IgD-negative memory B cell (primary cell): ENCODE data around the gene PRKACG. TPM values are rescaled to one million over a fixed set of nuclear protein-coding genes. Genes with fewer than 3 reads are reported as not detected.
A peak's percentile ranks its signal among the peaks of the same experiment; 100 is the strongest.
"Not testable (repeated sequence)": the region's sequence is repeated elsewhere in the genome, so short reads cannot be mapped to it uniquely, and the experiment has no call there.

ENCODE experiments used
- H3K27ac Mint-ChIP-seq, 3 donors: one replicate each; pipeline ENCODE4 v1.8.0; 2020 to 2022; ENCODE audit warnings: mild to moderate bottlenecking in 3 of 3, mixed read lengths in 3 of 3, moderate library complexity in 1 of 3
- H3K27me3 Mint-ChIP-seq: one replicate; pipeline ENCODE4 v1.8.0; 2021; ENCODE audit warnings: mixed read lengths
- H3K36me3 Mint-ChIP-seq: one replicate; pipeline ENCODE4 v1.8.0; 2020; ENCODE audit warnings: mild to moderate bottlenecking, mixed read lengths
- H3K4me1 Mint-ChIP-seq, 3 donors: one replicate each; pipeline ENCODE4 v1.8.0; 2020 to 2022; ENCODE audit warnings: mixed read lengths in 3 of 3, mild to moderate bottlenecking in 1 of 3
- H3K4me3 Mint-ChIP-seq, 4 donors: one replicate each; pipeline ENCODE4 v1.8.0; 2020 to 2022; ENCODE audit warnings: mild to moderate bottlenecking in 4 of 4, mixed read lengths in 4 of 4, moderate library complexity in 3 of 4
- H3K9me3 Mint-ChIP-seq, 3 donors: one replicate each; pipeline ENCODE4 v1.8.0; 2020 to 2021; ENCODE audit warnings: mixed read lengths in 3 of 3, mild to moderate bottlenecking in 1 of 3
- polyA plus RNA-seq: library from polyadenylated mRNA; unstranded; fragments of 300-500 nt; fragmentation: Illumina TruSeq; gene quantifications from one replicate; pipeline ENCODE4 v1.2.3, GENCODE V29; 2021

Gene PRKACG
- not detected for polyA plus RNA-seq

DNA sequence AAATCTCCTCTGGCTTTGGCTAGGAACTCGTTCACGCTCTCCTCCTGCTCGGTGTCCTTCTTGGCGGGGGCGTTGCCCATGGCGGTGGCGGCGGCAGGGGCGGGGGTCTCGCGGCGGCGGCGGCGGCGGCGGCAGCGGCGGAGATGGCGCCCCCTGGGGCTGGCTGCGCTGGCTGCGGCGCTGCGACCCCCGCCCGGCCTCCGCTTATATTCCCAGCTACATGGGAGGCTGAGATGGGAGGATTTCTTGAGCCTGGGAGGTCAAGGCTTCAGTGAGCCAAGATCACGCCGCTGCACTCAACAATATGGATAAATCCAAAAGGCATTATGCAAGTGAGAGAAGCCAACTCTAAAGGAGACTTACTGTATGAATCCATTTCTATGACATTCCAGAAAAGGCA is at the start of gene PRKACG:
Gene PRKACG (minus strand): TSS at position 101 of the 400 bp plus-strand sequence. CDS start 21 bp downstream, at position 80.
- Mint-ChIP-seq H3K36me3 (peaks cover 2% of the 10 kb centered on the region), H3K9me3 (no peaks in the 10 kb centered on the region), H3K27ac (peak within 1 kb of the TSS in 1 of 3 donors; percentile 64), H3K4me1 (peaks cover 8 to 12% (median 10%) of the 10 kb centered on the region in 3 donors), H3K4me3 (peak within 1 kb of the TSS in 1 of 4 donors; percentile 84), H3K27me3 (peaks cover 3% of the 10 kb centered on the region)

DNA sequence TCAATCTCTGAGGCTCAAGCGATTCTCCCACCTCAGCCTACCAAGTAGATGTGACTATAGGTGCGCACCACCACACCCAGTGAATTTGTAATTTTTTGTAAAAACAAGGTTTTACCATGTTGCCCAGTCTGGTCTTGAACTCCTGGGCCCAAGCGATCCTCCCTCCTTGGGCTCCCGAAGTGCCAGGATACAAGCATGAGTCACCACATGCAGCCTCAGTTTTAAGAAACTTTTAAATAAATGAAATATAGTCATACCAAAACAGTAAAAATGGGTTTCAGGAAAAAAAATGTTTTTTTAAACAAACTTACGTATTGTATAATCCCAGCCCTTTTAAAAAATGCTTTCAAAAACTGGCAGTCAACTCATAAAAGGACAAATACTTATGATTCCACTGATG is 48.3 kb upstream of the PRKACG start:
- H3K27me3 Mint-ChIP-seq = no peaks in the 10 kb centered on the region
- H3K4me3 Mint-ChIP-seq = no peak overlapping the region
- H3K27ac Mint-ChIP-seq = no peak overlapping the region
- peaks cover 5 to 8% (median 5%) of the 10 kb centered on the region in 3 donors for H3K4me1 Mint-ChIP-seq
- H3K9me3 Mint-ChIP-seq = no peaks in the 10 kb centered on the region
- H3K36me3 Mint-ChIP-seq = peaks cover 16% of the 10 kb centered on the region

GRCh38 chr9:69060766-69061165 is 46.9 kb upstream of the PRKACG start:
- peak overlapping the region in 1 of 3 donors; percentile 87 for H3K27ac Mint-ChIP-seq
- H3K4me1 Mint-ChIP-seq = peaks cover 5 to 8% (median 5%) of the 10 kb centered on the region in 3 donors
- peaks cover 16% of the 10 kb centered on the region for H3K36me3 Mint-ChIP-seq
- H3K27me3 Mint-ChIP-seq = no peaks in the 10 kb centered on the region
- H3K4me3 Mint-ChIP-seq = no peak overlapping the region
- no peaks in the 10 kb centered on the region for H3K9me3 Mint-ChIP-seq

GRCh38 chr9:69058101-69058500 is 44.2 kb upstream of the PRKACG start:
- H3K9me3 Mint-ChIP-seq = no peaks in the 10 kb centered on the region
- H3K4me1 Mint-ChIP-seq = peaks cover 0 to 5% (median 4%) of the 10 kb centered on the region in 3 donors
- H3K36me3 Mint-ChIP-seq = peaks cover 16% of the 10 kb centered on the region
- H3K27me3 Mint-ChIP-seq = no peaks in the 10 kb centered on the region
- no peak overlapping the region for H3K4me3 Mint-ChIP-seq
- peak overlapping the region in 1 of 3 donors; percentile 65 for H3K27ac Mint-ChIP-seq

GRCh38 chr9:69056191-69056815 is 42.4 kb upstream of the PRKACG start:
- Mint-ChIP-seq H3K27ac (no peak overlapping the region), H3K9me3 (no peaks in the 10 kb centered on the region), H3K4me1 (peaks cover 0 to 5% (median 4%) of the 10 kb centered on the region in 3 donors), H3K36me3 (peaks cover 16% of the 10 kb centered on the region), H3K4me3 (no peak overlapping the region), H3K27me3 (no peaks in the 10 kb centered on the region)

DNA sequence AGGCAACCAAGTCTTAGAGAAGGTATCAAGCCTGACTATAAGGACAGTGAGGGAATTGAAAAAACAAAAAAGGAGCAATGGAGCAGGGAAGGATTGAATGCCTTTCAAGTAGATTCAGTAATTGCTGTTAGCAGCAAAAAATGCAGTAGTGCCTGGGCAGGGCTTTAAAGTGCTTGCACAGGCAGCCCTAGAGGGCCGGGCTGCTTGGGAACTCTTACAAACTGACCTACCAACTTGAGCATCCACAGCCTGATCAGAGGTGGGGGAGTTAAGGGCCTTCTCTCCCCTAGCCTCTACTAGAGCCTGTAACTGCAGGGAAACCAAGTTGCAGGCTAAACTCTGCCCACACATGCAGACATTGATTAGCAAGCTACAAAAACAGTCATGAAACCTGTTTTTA is 41.1 kb upstream of the PRKACG start:
- Mint-ChIP-seq H3K4me3 (no peak overlapping the region), H3K27me3 (no peaks in the 10 kb centered on the region), H3K36me3 (peaks cover 12% of the 10 kb centered on the region), H3K9me3 (no peaks in the 10 kb centered on the region), H3K27ac (peak overlapping the region in 1 of 3 donors; percentile 5), H3K4me1 (no peaks in the 10 kb centered on the region)

- not testable (repeated sequence) for H3K4me1 Mint-ChIP-seq, H3K27me3 Mint-ChIP-seq, H3K9me3 Mint-ChIP-seq, H3K4me3 Mint-ChIP-seq, H3K27ac Mint-ChIP-seq, H3K36me3 Mint-ChIP-seq
Observed at GRCh38 chr9:69050936-69051335, 37.0 kb upstream of the PRKACG start.

GRCh38 chr9:69049094-69049493 is 35.2 kb upstream of the PRKACG start:
- H3K36me3 Mint-ChIP-seq = no peaks in the 10 kb centered on the region
- H3K9me3 Mint-ChIP-seq = no peaks in the 10 kb centered on the region
- H3K4me1 Mint-ChIP-seq = peaks cover 1 to 5% (median 2%) of the 10 kb centered on the region in 3 donors
- H3K4me3 Mint-ChIP-seq = peak overlapping the region in 1 of 4 donors; percentile 49
- H3K27me3 Mint-ChIP-seq = no peaks in the 10 kb centered on the region
- H3K27ac Mint-ChIP-seq = no peak overlapping the region

- Mint-ChIP-seq H3K27ac (no peak overlapping the region), H3K4me1 (peaks cover 2 to 6% (median 5%) of the 10 kb centered on the region in 3 donors), H3K4me3 (no peak overlapping the region), H3K36me3 (no peaks in the 10 kb centered on the region), H3K27me3 (no peaks in the 10 kb centered on the region), H3K9me3 (no peaks in the 10 kb centered on the region)
Observed at GRCh38 chr9:69047371-69047770, 33.5 kb upstream of the PRKACG start.

GRCh38 chr9:69046723-69047122 is 32.8 kb upstream of the PRKACG start:
- no peak overlapping the region for H3K27ac Mint-ChIP-seq
- H3K4me1 Mint-ChIP-seq = peaks cover 2 to 6% (median 5%) of the 10 kb centered on the region in 3 donors
- H3K4me3 Mint-ChIP-seq = no peak overlapping the region
- H3K9me3 Mint-ChIP-seq = no peaks in the 10 kb centered on the region
- no peaks in the 10 kb centered on the region for H3K36me3 Mint-ChIP-seq
- no peaks in the 10 kb centered on the region for H3K27me3 Mint-ChIP-seq

DNA sequence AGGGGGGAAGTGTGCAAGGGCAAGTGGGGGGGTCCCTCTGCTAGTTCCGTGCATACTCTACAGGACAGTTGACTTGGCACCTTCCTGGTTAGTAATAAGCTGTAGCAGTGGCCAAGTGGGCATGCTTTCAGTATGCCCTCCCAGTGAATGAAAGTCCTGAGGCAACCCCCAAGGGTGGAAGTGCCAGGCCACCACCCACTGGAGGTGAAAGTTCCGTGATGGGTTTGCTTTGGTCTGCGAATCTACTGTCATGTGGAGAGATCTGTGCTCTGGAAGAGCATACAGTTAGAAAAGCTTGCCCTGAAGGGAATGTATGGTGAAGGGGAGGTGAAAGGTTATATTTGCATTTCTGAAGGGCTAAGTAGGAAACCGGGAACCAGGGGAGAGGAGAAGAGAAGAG is 31.9 kb upstream of the PRKACG start:
- H3K4me1 Mint-ChIP-seq = peaks cover 2 to 6% (median 5%) of the 10 kb centered on the region in 3 donors
- H3K27me3 Mint-ChIP-seq = no peaks in the 10 kb centered on the region
- no peaks in the 10 kb centered on the region for H3K9me3 Mint-ChIP-seq
- H3K4me3 Mint-ChIP-seq = no peak overlapping the region
- no peak overlapping the region for H3K27ac Mint-ChIP-seq
- H3K36me3 Mint-ChIP-seq = no peaks in the 10 kb centered on the region

DNA sequence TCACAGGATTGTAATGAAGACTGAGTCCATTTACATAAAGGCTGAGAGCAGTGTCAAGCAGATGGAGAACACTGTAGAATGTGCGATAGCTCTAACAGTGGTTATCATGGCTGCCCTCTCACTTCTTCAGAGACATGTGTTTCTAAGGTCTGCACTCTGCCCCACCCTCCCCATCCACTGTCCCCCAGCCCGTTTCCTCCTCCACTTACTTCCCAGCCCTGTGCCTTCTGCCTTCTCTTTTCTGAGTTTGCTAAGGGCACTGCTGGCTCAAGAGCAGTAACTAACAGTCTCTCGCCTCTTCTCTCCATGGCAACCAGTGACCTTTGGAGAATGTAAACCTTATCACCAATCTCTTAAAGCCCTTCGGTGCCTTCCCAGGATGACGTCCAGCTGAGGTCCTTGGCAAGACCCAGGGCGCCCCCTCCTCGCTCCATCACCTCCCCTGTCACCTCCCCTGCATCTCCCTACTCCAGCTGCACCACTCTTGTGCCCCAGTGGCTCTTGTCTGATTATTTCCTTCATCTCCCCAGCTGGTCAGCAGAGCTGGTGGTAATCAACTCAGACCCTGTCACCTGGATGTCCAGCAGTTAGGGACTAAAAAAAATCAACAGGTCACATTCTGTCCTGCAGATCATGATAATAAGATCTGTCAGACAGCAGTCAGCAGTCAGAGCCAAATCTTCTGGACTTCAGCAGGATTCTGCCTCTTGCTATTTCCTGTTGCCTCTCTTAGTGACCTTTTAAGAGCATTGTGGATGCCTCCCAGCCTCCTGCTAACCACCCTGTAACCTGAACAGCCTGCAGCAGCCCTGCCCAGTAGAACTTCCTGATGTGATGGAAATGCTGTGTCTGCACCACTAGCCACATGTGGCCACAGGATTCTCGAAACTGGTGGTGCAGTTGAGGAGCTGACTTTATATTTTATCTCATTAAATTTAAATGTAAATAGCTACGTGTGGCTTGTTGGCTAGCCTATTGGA is 30.6 kb upstream of the PRKACG start:
- Mint-ChIP-seq H3K27ac (no peak overlapping the region), H3K9me3 (no peaks in the 10 kb centered on the region), H3K4me3 (no peak overlapping the region), H3K36me3 (peaks cover 2% of the 10 kb centered on the region), H3K4me1 (peaks cover 2 to 7% (median 5%) of the 10 kb centered on the region in 3 donors), H3K27me3 (no peaks in the 10 kb centered on the region)

- Mint-ChIP-seq H3K36me3 (peaks cover 2% of the 10 kb centered on the region), H3K4me3 (no peak overlapping the region), H3K27ac (no peak overlapping the region)
Observed at GRCh38 chr9:69040646-69041045, 26.7 kb upstream of the PRKACG start.

GRCh38 chr9:69036799-69037198 is 22.9 kb upstream of the PRKACG start:
- no peaks in the 10 kb centered on the region for H3K27me3 Mint-ChIP-seq
- H3K9me3 Mint-ChIP-seq = no peaks in the 10 kb centered on the region
- H3K4me3 Mint-ChIP-seq = peak overlapping the region; percentile 89 to 97 (median 96)
- H3K4me1 Mint-ChIP-seq = peaks cover 7 to 16% (median 8%) of the 10 kb centered on the region in 3 donors
- H3K36me3 Mint-ChIP-seq = peaks cover 2% of the 10 kb centered on the region
- peak overlapping the region in 2 of 3 donors; percentile 44 to 93 for H3K27ac Mint-ChIP-seq

More at GRCh38 chr9:69040646-69041045, 26.7 kb upstream of the PRKACG start:
- Mint-ChIP-seq H3K9me3 (no peaks in the 10 kb centered on the region), H3K4me1 (peaks cover 7 to 17% (median 13%) of the 10 kb centered on the region in 3 donors), H3K27me3 (no peaks in the 10 kb centered on the region)

DNA sequence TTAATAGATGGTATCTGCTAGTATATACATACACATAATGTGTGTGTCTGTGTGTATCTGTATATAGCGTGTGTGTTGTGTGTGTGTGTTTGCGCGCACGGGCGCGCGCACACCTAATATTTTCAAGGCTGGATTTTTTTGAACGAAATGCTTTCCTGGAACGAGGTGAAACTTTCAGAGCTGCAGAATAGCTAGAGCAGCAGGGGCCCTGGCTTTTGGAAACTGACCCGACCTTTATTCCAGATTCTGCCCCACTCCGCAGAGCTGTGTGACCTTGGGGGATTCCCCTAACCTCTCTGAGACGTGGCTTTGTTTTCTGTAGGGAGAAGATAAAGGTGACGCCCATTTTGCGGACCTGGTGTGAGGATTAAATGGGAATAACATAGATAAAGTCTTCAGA is 22.4 kb upstream of the PRKACG start:
- Mint-ChIP-seq H3K36me3 (peaks cover 2% of the 10 kb centered on the region), H3K4me3 (peak overlapping the region; percentile 89 to 97 (median 96)), H3K9me3 (no peaks in the 10 kb centered on the region), H3K27me3 (no peaks in the 10 kb centered on the region), H3K4me1 (peaks cover 7 to 16% (median 8%) of the 10 kb centered on the region in 3 donors), H3K27ac (peak overlapping the region; percentile 44 to 93 (median 84))
